GM19468 (cell line): Measurements from ENCODE around the gene PIK3IP1.

Experiments used
- ATAC-seq: cut with Tn5 transposase; IDR thresholded peaks from one replicate; pipeline ENCODE4 v1.9.1; 2021; ENCODE audit warnings: mild to moderate bottlenecking, moderate library complexity, moderate number of reproducible peaks; ENCODE audit not compliant: unreplicated experiment; ENCODE audit errors: extremely low read depth

Gene PIK3IP1

GRCh38 chr22:31281733-31282132, 10.6 kb downstream of the PIK3IP1 start:
- ATAC-seq: no peak

GRCh38 chr22:31279821-31280505, 12.3 kb downstream of the PIK3IP1 start:
- ATAC-seq: no peak

GRCh38 chr22:31279327-31279669, 13.0 kb downstream of the PIK3IP1 start:
- ATAC-seq: no peak

- no peak for ATAC-seq
Measured at GRCh38 chr22:31278626-31279326, 13.5 kb downstream of the PIK3IP1 start.

DNA sequence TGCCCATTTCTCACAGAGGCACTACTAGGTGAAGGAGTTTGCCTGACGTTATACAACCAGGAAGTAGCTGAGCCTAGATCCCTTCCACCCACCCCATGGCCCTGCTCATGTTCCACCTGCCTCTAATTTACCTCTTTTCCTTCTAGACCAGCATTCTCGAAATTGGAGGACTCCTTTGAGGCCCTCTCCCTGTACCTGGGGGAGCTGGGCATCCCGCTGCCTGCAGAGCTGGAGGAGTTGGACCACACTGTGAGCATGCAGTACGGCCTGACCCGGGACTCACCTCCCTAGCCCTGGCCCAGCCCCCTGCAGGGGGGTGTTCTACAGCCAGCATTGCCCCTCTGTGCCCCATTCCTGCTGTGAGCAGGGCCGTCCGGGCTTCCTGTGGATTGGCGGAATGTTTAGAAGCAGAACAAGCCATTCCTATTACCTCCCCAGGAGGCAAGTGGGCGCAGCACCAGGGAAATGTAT, 14.1 kb downstream of the PIK3IP1 start:
- no peak for ATAC-seq

GRCh38 chr22:31277741-31278140, 14.5 kb downstream of the PIK3IP1 start:
- ATAC-seq: no peak

GRCh38 chr22:31276426-31277167, 15.7 kb downstream of the PIK3IP1 start:
- ATAC-seq: no peak

- no peak for ATAC-seq
Measured at GRCh38 chr22:31275576-31275975, 16.7 kb downstream of the PIK3IP1 start.

DNA sequence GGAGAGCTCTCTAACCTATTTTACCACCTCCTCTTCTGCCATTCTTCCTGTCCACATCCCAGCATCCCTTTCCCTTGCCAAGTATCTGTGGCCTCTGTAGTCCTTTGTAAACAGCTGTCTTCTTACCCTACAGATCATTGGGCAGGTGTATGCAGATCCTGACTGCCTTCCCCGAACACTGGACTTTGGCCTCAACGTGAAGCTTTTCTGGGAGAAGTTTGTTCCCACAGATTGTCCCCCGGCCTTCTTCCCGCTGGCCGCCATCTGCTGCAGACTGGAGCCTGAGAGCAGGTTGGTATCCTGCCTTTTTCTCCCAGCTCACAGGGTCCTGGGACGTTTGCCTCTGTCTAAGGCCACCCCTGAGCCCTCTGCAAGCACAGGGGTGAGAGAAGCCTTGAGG, 17.3 kb downstream of the PIK3IP1 start:
- no peak for ATAC-seq

- no peak for ATAC-seq
Measured at GRCh38 chr22:31274017-31274416, 18.3 kb downstream of the PIK3IP1 start.

DNA sequence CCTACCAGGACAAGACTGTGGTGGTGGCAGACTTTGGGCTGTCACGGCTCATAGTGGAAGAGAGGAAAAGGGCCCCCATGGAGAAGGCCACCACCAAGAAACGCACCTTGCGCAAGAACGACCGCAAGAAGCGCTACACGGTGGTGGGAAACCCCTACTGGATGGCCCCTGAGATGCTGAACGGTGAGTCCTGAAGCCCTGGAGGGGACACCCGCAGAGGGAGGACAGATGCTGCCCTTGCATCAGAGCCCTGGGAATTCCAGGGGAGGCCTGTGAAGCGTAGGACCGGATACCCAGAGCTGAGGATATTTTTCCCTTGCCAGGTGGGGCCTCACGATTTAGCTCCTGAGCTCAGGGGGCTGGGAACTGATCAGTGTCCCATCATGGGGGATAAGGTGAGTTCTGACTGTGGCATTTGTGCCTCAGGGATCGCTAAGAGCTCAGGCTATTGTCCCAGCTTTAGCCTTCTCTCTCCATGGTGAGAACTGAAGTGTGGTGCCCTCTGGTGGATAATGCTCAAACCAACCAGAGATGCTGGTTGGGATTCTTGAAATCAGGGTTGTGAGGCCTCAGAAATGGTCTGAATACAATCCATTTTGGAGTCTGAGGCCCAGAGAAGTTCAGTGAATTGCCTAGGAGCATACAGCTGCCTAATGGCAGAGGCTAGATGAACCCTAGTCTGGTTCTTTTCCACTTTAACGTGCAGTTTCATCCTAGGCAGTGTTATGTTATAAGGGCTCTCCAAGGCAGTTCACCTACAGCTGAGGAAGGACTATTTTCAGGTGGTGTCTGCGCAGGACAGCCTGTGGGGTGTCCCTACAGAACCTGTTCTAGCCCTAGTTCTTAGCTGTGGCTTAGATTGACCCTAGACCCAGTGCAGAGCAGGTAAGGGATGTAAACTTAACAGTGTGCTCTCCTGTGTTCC, 19.5 kb downstream of the PIK3IP1 start:
- ATAC-seq: no peak

GRCh38 chr22:31271485-31271884, 20.8 kb downstream of the PIK3IP1 start:
- ATAC-seq: no peak

GRCh38 chr22:31271026-31271425, 21.3 kb downstream of the PIK3IP1 start:
- no peak for ATAC-seq

DNA sequence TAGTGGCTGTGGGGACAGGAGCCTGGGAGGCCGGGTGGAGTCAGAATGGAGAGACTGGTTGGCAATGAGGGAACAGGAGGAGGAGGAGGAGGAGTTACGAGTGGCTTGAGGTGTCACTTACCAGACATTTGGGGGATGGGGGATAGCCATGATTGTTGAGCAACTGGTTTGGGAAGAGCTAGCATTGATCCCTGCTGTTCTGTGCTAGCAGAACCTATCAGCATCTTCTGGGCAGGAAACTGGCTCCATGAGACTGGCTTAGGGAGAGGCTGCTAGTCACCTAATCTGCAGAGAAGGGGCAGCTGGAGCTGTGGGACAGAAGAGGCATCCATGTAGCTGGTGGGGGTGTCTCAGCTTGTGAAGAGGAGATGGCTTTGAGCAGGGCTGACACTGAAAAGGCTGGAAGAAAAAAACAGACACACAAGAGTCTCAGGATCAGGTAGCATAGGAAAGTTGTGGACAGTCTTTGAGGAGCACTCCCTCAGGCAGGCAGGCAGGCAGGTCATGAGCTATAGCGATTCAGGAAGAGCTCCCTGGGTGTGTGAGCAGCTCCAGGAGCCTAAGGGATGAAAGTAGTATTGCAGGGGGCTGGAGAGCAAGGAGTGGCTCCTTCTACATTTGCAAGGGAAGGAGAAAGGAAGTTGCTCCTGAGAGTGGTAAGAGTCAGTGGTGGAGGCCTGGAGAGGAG, 22.3 kb downstream of the PIK3IP1 start:
- ATAC-seq: no peak

DNA sequence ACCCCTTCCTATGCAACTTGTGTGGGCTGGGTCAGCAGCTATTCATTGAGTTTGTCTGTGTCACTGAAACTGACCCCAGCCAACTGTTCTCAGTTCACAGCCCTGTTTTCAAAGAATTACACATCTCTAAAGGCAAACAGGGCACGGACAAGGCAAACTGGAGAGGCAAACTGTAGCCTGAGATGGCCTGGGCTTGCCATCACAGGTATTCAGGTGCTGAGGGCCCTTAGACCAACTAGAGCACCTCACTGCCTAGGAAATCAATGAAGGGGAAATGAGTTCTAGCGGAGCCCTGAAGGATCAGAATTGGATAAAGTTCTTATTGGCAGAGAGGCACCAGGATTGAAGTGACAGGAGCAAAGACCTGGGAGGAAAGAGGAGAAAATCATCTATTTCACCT, 24.0 kb downstream of the PIK3IP1 start:
- ATAC-seq: no peak

- ATAC-seq: no peak
Measured at GRCh38 chr22:31263896-31264640, 28.2 kb downstream of the PIK3IP1 start.

DNA sequence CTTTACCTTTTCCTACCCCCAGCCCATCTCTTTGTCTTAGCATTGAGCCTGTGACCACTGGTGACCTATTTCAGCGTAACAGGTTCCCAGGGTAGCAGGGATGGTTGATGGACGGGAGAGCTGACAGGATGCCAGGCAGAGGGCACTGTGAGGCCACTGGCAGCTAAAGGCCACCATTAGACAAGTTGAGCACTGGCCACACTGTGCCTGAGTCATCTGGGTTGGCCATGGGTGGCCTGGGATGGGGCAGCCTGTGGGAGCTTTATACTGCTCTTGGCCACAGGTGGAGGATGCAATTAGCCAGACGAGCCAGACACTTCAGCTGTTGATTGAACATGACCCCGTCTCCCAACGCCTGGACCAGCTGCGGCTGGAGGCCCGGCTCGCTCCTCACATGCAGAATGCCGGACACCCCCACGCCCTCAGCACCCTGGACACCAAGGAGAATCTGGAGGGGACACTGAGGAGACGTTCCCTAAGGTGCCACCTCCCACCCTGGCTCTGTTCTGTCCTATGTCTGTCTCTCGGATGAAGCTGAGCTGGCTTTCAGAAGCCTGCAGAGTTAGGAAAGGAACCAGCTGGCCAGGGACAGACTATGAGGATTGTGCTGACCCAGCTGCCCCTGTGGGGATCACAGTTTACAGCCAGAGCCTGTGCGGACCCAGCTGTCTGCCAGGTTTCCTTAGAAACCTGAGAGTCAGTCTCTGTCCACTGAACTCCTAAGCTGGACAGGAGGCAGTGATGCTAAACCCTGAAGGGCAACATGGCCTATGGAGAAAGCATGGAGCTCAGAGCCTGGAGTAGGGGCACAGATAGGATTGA, 29.8 kb downstream of the PIK3IP1 start:
- ATAC-seq: no peak

GRCh38 chr22:31260474-31260856, 31.8 kb downstream of the PIK3IP1 start:
- ATAC-seq: no peak
